IMR-90 (cell line): ENCODE results near the gene LIPG. TPM values are rescaled to one million over a fixed set of nuclear protein-coding genes. Genes with fewer than 3 reads are reported as not detected.

Experiments used
- ATAC-seq: fragments of 200-7000 bp; cut with Tn5 transposase; 2 replicates; pipeline ENCODE4 v1.9.1; 2020; ENCODE audit warnings: low read depth, mild to moderate bottlenecking, moderate library complexity
- BruUV-seq: library from RNA; stranded (reverse); fragments of 400-500 nt; replicated peaks from 2 replicates; lab custom pipeline; 2021; lab: Mats Ljungman, UMichigan
- CTCF ChIA-PET: fragments of 300-600 bp; formaldehyde crosslinking; extraction: SDS; loops from one replicate; lab custom pipeline; 2021; ENCODE audit warnings: antibody characterized with exemption; lab: Yijun Ruan, JAX
- POLR2A ChIA-PET: fragments of 300-600 bp; sonication (Branson Sonifier 250); formaldehyde crosslinking; loops from one replicate; lab custom pipeline; 2022; ENCODE audit warnings: antibody characterized with exemption; ENCODE audit not compliant: unreplicated experiment; lab: Charles Lee
- DNase-seq: peaks from one replicate; pipeline ENCODE4 v3.0.0; 2013
- H2AFZ ChIP-seq: replicated peaks from 2 replicates; pipeline ENCODE3; 2013; ENCODE audit warnings: low read length, mild to moderate bottlenecking; ENCODE audit not compliant: poor library complexity
- H2AK5ac ChIP-seq: 2 replicates; pipeline ENCODE4 v1.6.1; 2013; ENCODE audit warnings: low read depth, low read length, inconsistent platforms
- H2AK9ac ChIP-seq: replicated peaks from 2 replicates; pipeline ENCODE3; 2013; ENCODE audit warnings: mild to moderate bottlenecking, low read depth, low read length, moderate library complexity; ENCODE audit not compliant: poor library complexity
- H2BK120ac ChIP-seq: 2 replicates; pipeline ENCODE4 v1.6.1; 2013; ENCODE audit warnings: low read depth, low read length, inconsistent platforms
- H2BK15ac ChIP-seq: 3 replicates; pipeline ENCODE4 v1.6.1; 2013; ENCODE audit warnings: low read depth, low read length, inconsistent platforms
- H2BK20ac ChIP-seq: 2 replicates; pipeline ENCODE4 v1.6.1; 2013; ENCODE audit warnings: low read depth, mild to moderate bottlenecking, inconsistent platforms, low read length, moderate library complexity
- H2BK5ac ChIP-seq: 2 replicates; pipeline ENCODE4 v1.6.1; 2013; ENCODE audit warnings: mild to moderate bottlenecking, low read depth, low read length, inconsistent platforms; ENCODE audit not compliant: poor library complexity, severe bottlenecking
- H3K14ac ChIP-seq: replicated peaks from 2 replicates; pipeline ENCODE4 v1.6.1; 2013; ENCODE audit warnings: low read depth, low read length, inconsistent platforms
- H3K18ac ChIP-seq: 2 replicates; pipeline ENCODE4 v1.6.1; 2013; ENCODE audit warnings: low read depth, low read length, control low read depth
- H3K23ac ChIP-seq: 2 replicates; pipeline ENCODE4 v1.6.1; 2013; ENCODE audit warnings: low read depth, low read length, inconsistent platforms
- H3K27ac ChIP-seq: 2 replicates; pipeline ENCODE4 v1.5.1; 2013; ENCODE audit warnings: mild to moderate bottlenecking, control low read depth, low read length; ENCODE audit not compliant: insufficient read depth
- H3K27me3 ChIP-seq: 2 replicates; pipeline ENCODE4 v1.6.1; 2013; ENCODE audit warnings: low read length; ENCODE audit not compliant: control insufficient read depth, insufficient read depth
- H3K36me3 ChIP-seq: 2 replicates; pipeline ENCODE4 v1.6.1; 2013; ENCODE audit warnings: low read length, mixed read lengths; ENCODE audit not compliant: control insufficient read depth, insufficient read depth
- H3K4ac ChIP-seq: 2 replicates; pipeline ENCODE4 v1.6.1; 2013; ENCODE audit warnings: low read depth, low read length, inconsistent platforms
- H3K4me1 ChIP-seq: 2 replicates; pipeline ENCODE4 v1.6.1; 2013; ENCODE audit warnings: low read length, mixed read lengths; ENCODE audit not compliant: control insufficient read depth, insufficient read depth
- H3K4me2 ChIP-seq: 2 replicates; pipeline ENCODE4 v1.6.1; 2013; ENCODE audit warnings: low read depth, mild to moderate bottlenecking, control low read depth, low read length, moderate library complexity
- H3K4me3 ChIP-seq: 2 replicates; pipeline ENCODE4 v1.5.1; 2013; ENCODE audit warnings: low read depth, mild to moderate bottlenecking, control low read depth, low read length, moderate library complexity; ENCODE audit not compliant: insufficient read depth
- H3K56ac ChIP-seq: 2 replicates; pipeline ENCODE4 v1.6.1; 2013; ENCODE audit warnings: low read length, inconsistent platforms; ENCODE audit not compliant: insufficient read depth; ENCODE audit errors: extremely low read depth
- H3K79me1 ChIP-seq, 2 experiments: 2 replicates each; pipeline ENCODE4 v1.6.1; 2013; ENCODE audit warnings: low read length in 2 of 2, inconsistent platforms in 1 of 2, low read depth in 1 of 2
- H3K9ac ChIP-seq: 2 replicates; pipeline ENCODE4 v1.6.1; 2013; ENCODE audit warnings: low read depth, low read length, control low read depth
- H3K9me1 ChIP-seq: 2 replicates; pipeline ENCODE4 v1.6.1; 2013; ENCODE audit warnings: low read length, inconsistent platforms; ENCODE audit not compliant: insufficient read depth
- H3K9me3 ChIP-seq: 2 replicates; pipeline ENCODE4 v1.6.1; 2013; ENCODE audit warnings: low read length; ENCODE audit not compliant: control insufficient read depth, insufficient read depth
- H4K20me1 ChIP-seq: 2 replicates; pipeline ENCODE4 v1.6.1; 2013; ENCODE audit warnings: low read length, inconsistent platforms; ENCODE audit not compliant: insufficient read depth
- H4K5ac ChIP-seq: 2 replicates; pipeline ENCODE4 v1.6.1; 2013; ENCODE audit warnings: mild to moderate bottlenecking, low read depth, low read length, control low read depth
- H4K8ac ChIP-seq, 2 experiments: 2 replicates each; pipeline ENCODE4 v1.6.1; 2013; ENCODE audit warnings: low read depth in 2 of 2, low read length in 2 of 2, control low read depth in 1 of 2, inconsistent platforms in 1 of 2
- H4K91ac ChIP-seq: 2 replicates; pipeline ENCODE4 v1.6.1; 2013; ENCODE audit warnings: low read depth, low read length, inconsistent platforms; ENCODE audit not compliant: insufficient read depth
- BHLHE40 ChIP-seq: fragments of 150-350 bp; IDR thresholded peaks from 2 replicates; pipeline ENCODE4 v1.6.1; 2016; ENCODE audit warnings: mild to moderate bottlenecking, low read depth, low read length
- MXI1 ChIP-seq: IDR thresholded peaks from 2 replicates; pipeline ENCODE4 v1.6.1; 2012; ENCODE audit warnings: low read depth, mild to moderate bottlenecking, low read length, moderate library complexity, borderline replicate concordance
- NFE2L2 ChIP-seq: fragments of 150-350 bp; IDR thresholded peaks from 2 replicates; pipeline ENCODE4 v1.6.1; 2016; ENCODE audit warnings: low read depth, mild to moderate bottlenecking, low read length
- WGBS, 2 experiments: methylation state at CpG; one replicate each; pipeline versions ENCODE4 v1.1.5 to v1.1.7; 2013; ENCODE audit warnings: missing lambda C conversion rate in 2 of 2; ENCODE audit not compliant: insufficient read length in 1 of 2; ENCODE audit errors: extremely low coverage in 2 of 2; 5-methylcytosine and 5-hydroxymethylcytosine counted together
- dilution Hi-C: fragments of 300-500 bp; cut with HindIII; formaldehyde crosslinking; loops from one replicate; pipeline ENCODE4 v1.14.3; 2018; ENCODE audit warnings: low sequenced_read_pairs; ENCODE audit not compliant: unreplicated experiment
- in situ Hi-C: fragments of 300-500 bp; cut with MboI; formaldehyde crosslinking; loops from 3 replicates; pipeline ENCODE4 v1.14.3; 2019; ENCODE audit warnings: low sequenced_read_pairs, inconsistent platforms, mixed read lengths
- intact Hi-C: fragments of 100-400 bp; cut with micrococcal nuclease; formaldehyde crosslinking; loops from 2 replicates; pipeline ENCODE4 v1.10.0; 2022
- polyA plus RNA-seq, 3 experiments: library from polyadenylated mRNA; depleted of rRNA; stranded (reverse); fragments of >200 nt; gene quantifications; 2 replicates each; pipeline ENCODE4 v1.2.3, GENCODE V29; 2012; ENCODE audit warnings: low replicate concordance in 1 of 3
- total RNA-seq: library from RNA; depleted of rRNA; stranded (reverse); fragments of >200 nt; gene quantifications from 2 replicates; pipeline ENCODE4 v1.2.3, GENCODE V29; 2012

Gene LIPG
- total and polyA plus RNA-seq, 2 of the 4 experiments (the other 2 are of a cell fraction), result under 0.01 to 0.14 TPM

DNA sequence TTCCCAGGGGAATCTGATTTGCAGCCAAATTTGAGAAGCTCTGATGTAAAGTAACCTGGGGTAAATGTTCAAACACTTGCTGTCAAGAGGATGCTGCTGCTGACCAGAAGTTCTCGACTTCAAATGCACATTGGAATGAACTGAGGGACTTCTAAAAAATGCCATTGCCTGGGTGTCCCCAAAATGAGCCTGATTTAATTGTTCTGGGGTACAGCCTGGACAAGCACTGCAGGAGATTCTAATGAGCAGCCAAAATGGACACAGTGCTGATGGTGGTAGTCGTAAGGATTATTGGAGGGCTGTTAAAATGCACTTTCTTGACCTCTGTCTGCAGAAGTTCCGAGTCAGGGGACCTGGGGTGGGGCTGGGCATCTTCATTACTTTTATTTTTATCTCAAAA is 49.5 kb downstream of the LIPG start:
- Histone ChIP-seq H3K9ac (no peak overlapping the region), H4K20me1 (no peaks in the 10 kb centered on the region), H4K5ac (no peak overlapping the region), H3K79me1 (no peaks in the 10 kb centered on the region), H3K23ac (no peak overlapping the region), H3K4me1 (no peaks in the 10 kb centered on the region; the same call in 1 of the 2 replicates), H3K27me3 (peaks cover 27% of the 10 kb centered on the region), H3K18ac (no peak overlapping the region), H3K14ac (no peak overlapping the region), H3K4me2 (no peak overlapping the region), H3K56ac (no peak overlapping the region), H2AFZ (no peak overlapping the region), H2BK20ac (no peak overlapping the region), H3K4me3 (no peak overlapping the region), H3K9me3 (no peaks in the 10 kb centered on the region), H2BK5ac (no peak overlapping the region), H4K8ac (no peak overlapping the region), H3K4ac (no peak overlapping the region), H2BK15ac (no peak overlapping the region), H2AK9ac (no peak overlapping the region), H3K27ac (no peak overlapping the region), H3K36me3 (no peaks in the 10 kb centered on the region), H4K91ac (no peak overlapping the region), H2AK5ac (no peak overlapping the region), H2BK120ac (no peak overlapping the region), H3K9me1 (no peaks in the 10 kb centered on the region)
- 40% methylated on average over 1 of the region's 3 CpGs; no CpG with 5 or more reads in 1 of the 2 experiments for whole genome bisulfite sequencing, 2 experiments
- ATAC-seq, result no peak
- ChIA-PET CTCF (no interaction called here), POLR2A (no interaction called here)
- in situ Hi-C loops (no loop called here), intact Hi-C loops (no loop called here), dilution Hi-C loops (no loop called here)
- TF ChIP-seq NFE2L2, result no peak
- TF ChIP-seq BHLHE40, result no peak
- TF ChIP-seq MXI1, result no peak
- DNase-seq, result no peak
- no TSS peak for BruUV-seq
